ENCODE data around the gene NOL4L.
"Not testable (repeated sequence)": the region's sequence is repeated elsewhere in the genome, so short reads cannot be mapped to it uniquely, and the experiment has no call there.

The NOL4L gene

DNA sequence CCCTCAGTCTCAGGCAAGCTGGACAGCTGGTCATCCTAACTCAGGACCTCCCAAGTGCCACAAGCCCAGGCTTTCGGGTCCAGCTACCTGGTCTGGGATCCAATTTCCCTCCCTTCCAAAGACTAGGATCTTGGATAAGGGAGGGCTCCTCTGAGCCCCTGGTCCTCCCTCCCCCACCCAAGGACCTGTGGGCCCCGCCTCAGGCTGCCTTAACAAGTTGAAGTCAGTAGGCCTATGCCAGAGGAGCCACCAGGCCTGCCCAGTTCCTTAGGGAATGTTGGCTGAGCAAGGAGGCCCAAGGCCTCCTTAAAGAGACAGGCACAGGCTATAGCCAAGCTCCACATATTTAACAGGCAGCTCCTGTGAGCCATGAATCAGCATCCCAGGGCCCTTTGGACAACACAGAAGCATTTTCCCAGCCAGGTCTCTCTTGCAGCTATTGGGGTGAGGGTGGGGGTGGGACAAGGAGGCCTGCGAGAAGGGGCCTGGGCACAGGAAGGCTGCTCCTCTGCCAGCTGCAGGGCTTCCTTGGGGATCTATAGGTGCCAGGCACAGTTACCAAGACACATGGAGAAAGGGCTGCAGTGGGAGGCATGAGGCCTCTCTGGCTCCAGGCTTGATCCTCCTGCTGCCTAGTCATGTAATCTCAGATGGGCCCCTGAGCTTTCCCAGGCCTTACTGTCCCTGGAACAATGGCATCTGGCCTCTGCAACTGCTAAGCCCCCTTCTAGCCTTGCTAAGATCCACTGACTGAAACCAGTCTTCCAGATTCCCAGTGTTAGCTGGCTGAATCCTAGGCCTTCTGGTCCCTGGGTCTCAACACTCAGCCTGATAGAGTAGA, 27.4 kb upstream of the NOL4L start:
- FAIRE-seq: no peak

DNA sequence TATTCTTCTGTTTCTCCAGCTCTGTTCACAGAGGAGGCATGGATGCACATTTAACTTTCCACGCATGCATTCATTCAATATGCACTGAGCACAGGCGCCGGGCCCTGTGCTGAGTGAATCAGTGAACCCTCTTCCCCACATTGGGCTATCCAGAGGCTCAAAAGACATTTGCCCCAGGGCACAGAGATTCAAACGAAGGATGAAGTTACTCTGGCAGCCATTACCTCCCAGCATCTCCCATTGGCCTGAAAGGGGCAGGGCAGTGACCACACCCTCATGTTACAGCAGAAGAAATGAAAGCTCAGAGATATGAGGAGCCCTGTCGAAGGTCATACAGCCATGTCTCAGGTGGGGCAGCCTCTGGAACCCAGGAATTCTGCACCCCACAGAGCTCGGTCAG, 26.7 kb upstream of the NOL4L start:
- FAIRE-seq: no peak

DNA sequence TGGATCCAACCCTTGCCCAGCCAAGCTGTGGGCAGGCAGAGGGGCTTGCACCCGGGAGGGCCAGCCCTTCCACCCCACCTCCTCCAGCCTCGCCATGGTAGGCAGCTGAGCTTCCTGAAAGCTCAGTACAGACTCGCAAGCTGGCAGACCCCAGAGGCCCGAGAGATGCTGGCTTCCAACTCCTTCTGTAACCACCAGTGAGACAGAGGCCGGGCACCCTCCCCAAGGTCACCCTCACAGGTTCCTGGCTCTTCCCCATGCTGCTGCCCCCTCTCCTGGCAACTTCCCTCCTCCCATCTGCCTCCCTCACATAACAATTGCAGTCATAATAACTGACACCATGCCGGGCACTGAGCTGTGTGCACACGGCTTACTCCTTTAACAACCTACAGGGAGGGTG, 26.2 kb upstream of the NOL4L start:
- no peak for FAIRE-seq

DNA sequence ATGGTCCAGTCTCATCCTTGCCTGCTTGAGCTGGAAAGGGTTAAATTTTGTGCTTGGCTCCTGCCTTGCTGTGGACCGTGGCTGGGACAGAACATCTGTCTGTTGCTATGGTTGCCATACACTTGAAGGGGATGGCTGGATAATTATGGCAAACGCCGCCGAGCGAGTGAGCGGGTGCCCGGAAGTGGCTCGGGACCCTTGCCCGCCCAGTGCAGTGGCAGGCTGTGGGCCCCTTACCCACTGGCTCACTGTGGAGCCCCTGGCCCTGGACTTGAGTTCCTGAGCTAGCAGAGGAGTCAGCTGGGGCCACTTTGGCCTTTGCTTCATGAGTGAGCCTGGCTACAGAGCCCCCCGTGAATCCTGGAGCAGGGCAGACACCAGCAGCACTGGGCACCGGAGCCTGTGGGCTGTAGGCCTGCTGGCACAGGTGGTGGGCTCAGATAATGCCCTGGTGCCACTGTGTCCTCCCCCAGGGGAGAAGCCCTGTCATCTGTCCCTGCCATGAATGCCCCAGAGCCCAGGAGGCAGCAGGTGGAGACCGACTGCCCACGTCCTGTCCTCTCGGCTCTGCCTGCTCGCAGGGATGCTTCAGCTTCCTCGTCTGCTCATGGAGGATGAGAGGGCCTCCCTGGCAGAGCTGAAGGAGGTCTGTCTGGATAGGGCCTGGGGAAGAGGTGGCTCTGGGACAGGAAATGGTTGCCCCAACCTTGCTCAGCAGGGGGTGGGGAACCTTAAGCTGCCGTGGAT, 25.5 kb upstream of the NOL4L start:
- FAIRE-seq: no peak

DNA sequence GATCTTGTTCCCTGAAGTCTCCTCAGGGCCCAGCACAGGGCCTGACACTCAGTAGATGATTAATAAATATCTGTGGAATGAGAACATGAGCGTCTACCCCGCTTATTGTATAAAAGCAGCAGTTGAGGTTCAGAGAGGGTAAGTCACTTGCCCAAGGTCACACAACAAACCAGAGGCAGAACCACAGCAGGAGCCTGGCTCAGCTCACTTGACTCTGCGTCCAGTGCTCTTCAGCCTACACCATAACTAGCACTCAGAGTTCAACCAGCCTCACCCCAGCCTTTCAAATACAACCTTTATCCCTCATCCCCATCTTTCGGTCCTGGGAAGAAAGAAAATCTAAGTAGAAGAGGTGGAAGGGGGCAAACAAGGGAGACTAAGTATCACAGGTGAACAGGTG, 24.9 kb upstream of the NOL4L start:
- no peak for FAIRE-seq

DNA sequence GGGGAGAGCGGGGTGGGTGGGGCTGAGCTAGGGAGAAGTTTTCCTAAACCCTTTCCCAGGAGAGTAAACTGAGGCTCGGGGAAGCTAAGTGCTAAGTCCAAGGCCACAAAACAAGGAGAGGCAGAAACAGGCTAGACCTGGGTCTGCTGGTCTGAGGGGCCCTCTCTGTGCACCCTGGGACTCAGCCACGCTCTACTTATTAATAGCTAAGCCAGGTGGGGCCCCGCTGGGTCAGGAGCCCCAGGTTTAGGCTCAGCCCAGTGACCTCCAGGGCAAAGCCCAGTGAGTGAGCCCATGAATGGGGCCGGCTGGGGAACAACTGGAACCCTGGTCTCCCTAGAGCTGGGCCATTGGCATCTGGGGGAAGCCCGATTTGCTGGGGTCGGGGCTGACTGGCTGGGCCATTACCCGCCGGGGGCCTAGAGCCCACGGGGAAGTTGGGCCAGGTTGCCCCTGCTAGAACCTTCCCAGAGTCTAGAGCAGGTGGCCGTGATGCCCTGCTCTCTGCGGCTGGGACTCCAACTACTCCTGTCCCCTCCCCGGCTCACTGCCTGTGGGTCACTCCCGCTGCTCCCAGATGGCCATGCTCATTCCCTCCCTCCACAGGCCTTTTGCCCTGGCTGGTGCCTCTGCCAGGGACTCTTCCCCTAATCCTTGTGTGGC, 24.1 kb upstream of the NOL4L start:
- no peak for FAIRE-seq

DNA sequence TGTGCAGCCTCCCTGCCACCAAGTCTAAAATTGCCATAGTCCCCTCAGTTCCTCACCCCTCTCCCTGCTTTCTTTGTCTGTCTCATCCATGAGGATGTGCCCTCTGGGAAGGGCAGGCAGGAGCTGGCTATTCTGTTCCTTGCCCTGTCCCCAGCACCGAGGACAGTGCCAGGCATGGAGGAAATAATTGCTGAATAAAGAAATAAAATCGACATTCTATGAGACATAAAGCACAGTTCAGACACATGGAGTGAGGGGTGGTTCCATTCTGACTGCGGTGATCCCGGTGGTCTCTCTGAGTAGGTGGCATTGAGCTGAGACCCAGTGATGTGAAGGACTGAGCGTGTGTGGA, 23.5 kb upstream of the NOL4L start:
- no peak for FAIRE-seq

DNA sequence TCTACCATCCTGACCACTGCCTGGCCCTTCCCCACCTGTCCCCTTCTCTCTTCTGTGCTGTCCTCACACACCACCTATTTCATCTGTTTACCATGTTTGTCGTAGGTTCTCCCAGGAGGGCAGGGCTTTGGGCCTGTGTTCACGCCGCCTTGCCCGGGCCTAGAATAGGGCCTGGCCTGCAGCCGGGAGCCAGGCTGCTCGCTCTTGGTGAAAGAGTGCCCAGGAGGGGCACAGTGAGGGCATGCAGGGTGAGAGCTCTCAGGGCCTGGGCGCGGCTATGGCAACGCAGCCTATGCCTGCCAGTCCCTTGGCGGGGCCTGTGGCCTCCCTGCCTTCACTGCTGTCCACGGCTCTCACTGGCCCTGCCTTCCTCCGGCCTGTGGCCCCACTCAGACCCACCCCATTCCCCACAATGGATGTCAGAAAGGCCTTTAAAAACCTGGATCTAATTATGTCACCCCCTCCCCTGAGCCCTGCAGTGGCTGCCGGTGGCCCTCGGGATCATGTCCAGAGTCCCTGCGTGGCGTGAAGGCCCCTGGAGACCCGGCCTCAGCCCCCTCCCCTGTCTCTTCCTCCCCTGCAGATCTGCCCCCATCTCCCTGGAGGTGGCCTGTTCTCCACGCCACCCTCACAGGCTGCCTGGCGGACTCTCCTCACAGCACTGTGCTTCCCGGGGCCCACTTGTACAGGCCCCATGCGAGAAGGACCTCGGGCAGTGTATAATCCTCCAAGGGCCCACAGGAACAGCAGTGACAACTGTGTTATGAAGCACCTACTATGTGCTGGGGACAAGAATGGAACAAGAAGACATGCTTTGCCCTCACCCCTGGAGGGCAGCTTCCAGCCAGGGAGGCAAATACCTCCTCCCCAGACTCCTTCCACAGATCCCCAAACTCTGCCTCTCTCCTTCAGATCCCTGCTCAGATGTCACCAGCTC, 22.9 kb upstream of the NOL4L start:
- FAIRE-seq: no peak

DNA sequence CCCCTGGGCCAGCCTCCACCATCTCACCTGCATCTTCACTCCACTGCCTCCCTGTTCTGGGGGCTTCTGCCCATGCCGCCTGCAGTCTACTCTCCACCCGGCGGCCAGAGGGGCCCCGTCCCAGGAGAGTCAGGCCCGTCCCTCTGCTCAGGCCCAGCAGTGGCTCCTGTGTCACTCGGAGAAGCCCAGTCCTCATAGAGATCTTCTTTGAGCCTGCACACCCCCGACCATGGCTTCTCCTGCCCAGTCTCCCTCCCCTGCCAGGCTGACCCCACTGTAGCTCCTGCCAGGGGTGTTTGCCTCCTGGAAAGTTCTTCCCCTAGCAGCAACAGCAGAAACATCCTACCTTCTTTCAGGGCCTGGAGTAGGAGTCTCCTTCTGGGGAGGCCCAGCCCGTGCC, 22.2 kb upstream of the NOL4L start:
- FAIRE-seq: no peak

DNA sequence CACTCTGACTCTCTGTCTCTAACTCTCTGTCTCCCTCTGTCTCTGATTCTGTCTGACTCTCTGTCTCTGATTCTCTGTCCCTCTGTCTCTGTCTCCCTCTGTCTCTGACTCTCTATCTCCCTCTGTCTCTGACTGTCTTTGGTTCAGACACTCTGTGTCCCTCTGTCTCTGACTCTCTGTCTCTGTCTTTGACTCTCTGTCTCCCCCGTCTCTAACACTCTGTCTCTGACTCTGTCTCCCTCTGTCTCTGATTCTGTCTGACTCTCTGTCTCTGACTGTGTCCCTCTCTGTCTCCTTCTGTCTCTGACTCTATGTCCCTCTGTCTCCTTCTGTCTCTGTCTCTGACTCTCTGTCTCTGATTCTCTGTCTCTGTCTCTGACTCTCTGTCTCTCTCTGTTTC, 21.7 kb upstream of the NOL4L start:
- FAIRE-seq: no peak

DNA sequence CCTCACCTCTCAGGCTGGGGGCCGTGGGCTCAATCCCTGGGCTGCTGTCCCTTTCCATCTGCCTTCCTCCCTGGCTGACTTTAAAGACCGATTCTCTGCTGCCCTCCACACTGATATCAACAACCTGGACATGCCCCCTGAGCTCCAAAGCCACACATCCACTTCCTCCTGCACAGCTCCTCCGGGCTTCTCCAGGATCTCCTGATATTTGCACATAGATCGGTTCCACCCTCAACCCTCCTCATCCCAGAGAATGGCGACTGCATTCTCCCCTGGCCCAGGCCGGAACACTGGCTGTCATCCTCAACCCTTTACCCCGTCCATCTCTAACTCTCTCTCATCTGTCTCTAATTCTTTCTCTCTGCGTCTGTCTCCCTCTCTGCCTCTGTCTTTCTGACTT, 21.0 kb upstream of the NOL4L start:
- FAIRE-seq: no peak

DNA sequence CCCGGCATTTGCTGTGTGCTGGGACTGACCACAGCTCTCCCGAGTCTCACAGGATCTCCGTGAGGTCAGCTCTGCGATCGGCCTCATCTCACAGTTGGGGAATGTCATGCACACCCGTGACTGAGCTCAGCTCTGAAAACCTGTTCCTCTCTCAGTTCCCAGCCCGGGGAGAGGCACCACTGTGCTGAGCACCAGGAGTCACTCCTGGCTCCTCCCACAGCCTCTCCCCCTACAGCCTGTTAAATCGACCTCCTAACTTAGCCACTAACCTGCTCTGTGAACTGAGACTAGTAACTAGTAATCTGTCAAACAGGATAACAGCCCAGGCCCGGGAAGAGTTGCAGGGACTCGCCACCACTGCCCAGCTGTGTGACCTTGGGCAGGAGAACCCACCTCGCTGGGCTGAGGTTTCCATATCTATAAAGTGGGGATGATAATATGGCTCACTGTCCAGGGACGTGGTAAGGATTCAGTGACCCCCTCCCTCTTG, 20.1 kb upstream of the NOL4L start:
- no peak for FAIRE-seq

DNA sequence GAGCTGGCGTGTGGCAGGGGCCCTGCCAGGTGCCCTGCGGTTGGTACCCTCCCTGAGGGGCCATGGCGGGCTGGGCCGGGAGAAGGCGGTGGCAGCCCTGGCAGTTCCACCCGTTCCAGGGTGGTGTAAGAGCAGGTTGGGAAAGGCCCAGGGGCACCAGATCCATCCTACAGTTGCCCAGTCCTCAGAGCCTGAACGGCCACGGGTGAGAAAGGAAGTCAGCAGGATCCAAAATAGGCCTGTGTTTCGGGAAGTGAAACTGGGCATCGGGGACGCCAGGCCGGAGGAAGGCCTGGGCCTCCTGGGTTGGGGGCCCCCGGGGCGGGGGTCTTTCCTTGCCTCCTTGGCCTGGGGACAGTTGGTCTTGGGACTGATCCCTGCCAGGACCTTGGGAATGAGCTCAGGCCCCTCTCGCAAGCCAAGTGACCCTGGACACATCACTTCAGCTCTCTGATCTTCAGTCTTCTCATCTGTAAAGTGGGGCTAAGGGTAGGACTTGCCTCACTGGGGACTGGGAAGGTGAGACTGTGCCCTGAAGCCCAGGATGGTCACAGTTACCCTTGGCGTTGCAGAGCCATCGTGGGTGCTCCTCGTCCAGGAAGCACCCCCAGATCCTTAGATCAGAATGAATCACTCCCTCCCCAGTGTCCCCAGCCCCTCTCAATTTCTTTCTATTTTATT, 18.1 kb upstream of the NOL4L start:
- no peak for FAIRE-seq

DNA sequence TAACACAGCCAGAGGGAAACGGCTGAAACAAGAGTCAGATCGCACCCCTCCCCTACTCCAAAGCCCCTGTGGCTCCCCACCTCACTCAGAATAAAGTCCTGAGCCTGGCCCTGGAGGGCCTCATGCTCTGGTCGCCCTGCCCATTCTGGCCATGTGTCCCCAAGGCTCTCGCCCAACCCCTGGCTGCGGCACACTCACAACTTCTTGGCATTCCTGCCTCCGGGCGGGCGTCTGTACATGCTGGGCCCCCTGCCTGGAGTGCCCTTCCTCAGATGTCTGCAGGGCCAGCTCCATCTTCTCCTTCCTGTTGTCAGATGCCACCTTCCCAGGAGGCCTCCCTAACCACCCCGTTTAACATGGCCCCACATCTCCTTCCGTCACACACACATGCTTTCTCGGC, 17.1 kb upstream of the NOL4L start:
- no peak for FAIRE-seq

DNA sequence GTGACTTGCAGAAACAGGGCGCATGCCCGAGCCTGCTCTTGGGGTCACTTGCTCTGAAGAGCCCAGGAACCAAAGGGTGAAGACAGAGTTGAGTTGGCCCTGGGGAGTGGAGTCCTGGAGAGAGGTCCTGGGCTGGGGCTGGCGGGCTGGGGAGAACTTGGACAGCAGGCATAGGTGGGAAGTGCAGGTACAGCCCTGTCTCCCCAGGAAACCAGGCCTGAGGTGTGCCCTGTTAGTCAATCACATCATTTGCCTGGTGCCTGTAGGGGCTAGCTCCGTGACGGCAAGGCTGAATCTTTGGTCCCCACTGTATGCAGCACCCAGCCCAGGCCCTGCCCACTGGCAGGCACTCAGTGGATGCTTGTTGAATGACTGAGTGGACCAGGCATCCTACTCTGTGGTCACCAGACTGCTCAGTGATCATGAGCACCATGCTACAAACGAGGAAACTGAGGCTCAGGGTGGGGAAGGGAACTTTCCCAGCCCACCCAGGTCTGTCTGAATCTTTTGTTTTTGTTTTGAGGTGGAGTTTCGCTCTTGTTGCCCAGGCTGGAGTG, 15.6 kb upstream of the NOL4L start:
- no peak for FAIRE-seq

DNA sequence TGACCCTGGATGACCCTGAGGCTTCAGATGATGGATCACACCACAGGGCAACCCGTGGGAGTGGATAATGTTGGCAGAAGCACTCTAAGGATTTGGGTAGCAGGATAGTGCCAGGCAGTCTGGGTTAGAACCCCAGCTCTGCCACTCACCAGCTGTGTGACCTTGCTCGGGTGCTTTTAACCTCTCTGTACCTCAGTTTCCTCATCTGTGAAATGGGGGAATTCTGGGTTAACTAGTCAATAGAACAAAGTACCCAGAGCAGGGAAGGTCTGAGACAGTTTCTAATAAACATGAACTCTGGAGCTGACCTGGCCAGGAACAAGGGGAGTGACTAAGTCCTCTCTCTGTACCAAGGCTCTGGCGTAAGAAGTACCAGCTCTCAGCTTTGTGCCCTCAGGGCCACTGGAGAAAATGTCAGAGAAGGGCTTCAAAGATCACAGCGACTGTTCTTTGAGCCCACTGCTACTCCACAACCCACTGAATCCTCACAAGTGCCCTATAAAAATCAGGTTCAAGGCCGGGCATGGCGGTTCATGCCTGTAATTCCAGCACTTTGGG, 14.7 kb upstream of the NOL4L start:
- no peak for FAIRE-seq

DNA sequence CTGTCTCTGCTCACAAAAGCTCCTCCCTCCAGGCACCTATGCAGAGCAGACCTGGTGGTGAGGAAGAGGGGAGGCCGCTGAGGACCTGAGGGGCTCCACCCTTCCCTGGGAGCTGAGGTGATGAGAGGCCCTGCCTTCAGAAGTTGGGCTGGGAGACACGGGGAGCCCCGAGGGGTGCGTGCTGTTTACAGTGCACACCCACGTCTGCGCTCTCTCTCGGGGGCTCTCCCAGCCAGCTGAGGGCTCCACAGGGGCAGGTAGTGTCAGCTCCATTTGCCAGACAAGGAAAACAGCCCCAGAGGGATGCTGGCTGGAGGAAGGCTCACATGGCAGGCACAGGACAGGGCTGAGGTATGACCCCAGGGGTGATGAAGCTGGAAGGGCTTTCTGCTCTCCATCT, 13.5 kb upstream of the NOL4L start:
- FAIRE-seq: no peak

DNA sequence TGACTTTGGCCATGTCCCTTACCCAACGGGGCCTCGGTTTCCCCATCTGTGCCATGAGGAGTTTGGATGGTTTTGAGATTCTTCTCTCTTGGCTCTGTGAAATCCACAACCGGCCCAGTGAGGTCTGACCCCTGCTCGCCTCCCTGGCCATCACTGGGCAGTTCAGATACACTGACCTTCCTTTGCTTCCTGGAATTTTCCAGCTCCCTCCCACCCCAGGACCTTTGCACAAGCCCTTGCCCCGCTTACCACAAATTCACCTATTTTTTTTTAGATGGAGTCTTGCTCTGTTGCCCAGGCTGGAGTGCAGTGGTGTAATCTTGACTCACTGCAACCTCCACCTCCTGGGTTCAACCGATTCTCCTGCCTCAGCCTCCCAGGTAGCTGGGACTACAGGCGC, 12.6 kb upstream of the NOL4L start:
- no peak for FAIRE-seq

DNA sequence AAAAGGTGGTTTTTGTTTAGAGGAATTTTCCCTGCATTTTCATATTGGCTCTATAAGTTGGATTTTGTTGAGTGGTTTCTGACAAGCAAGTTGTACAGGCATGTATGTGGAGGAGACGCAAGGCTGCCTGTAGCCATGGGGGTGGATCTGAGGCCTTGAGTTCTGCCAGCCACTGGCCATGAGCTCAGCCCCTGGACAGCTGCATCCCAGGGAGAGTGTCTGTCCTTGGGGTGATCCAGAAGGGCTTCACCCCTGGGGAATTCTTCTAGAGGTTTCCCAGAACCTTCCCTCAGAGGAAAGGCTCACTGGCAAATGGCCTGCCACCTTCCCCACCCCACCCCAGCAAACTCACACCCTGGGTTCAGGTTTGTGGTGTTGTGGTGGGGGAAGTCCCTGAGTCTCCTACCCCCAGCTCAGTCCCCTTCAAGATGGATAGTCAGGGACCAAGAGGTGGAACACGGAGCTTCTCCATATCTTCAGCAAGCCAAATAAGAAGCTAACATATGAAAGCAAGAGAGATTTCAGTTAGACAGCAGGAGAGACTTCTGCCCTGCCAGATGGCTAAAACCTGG, 11.6 kb upstream of the NOL4L start:
- no peak for FAIRE-seq

DNA sequence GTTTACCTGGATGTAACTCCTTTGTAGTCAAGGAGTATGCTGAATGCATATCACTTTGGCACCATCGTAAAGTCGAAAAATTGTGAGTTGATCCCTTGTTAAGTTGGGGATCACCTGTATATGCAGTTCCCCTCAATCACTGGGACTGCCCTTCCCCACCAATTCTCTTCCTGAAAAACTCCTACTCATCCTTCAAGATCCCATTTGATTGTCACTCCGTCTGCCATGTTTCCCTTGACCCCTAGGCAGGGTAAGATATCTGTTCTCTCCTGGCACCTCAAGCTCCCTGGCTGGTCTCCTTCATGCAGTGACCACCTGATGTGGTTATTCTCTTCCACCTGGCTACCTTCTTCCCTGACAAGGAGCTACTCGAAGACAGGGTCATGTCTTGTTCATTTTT, 10.0 kb upstream of the NOL4L start:
- FAIRE-seq: no peak

DNA sequence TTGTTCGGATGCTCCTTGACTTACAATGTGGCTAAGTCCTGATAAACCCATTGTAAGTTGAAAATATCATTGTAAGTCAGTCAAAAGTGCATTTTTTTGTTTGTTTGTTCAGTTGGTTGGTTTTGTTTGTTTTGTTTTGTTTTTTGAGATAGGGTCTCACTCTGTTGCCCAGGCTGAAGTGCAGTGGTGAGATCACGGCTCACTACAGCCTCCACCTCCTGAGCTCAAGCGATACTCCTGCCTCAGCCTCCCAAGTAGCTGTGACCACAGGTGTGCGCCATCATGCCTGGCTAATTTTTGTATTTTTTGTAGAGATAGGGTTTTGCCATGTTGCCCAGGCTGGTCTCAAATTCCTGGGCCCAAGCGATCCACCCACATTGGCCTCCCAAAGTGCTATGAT, 9.5 kb upstream of the NOL4L start:
- FAIRE-seq: not testable (repeated sequence)

Measured in islet of Langerhans (tissue), 1 donor.